ENCODE results near the gene BOD1L2. TPM values are rescaled to one million over a fixed set of nuclear protein-coding genes. Genes with fewer than 3 reads are reported as not detected.

Gene BOD1L2
- total RNA-seq, 1 experiment from 2014 or later = not detected

- H3K27me3 ChIP-seq (ENCODE audit: insufficient read depth, low read length) = peaks cover 21% of the 10 kb centered on the region; the same call in 1 of the 2 replicates
- no peak for TF ChIP-seq REST (IDR thresholded peaks at IDR 0.05; ENCODE audit: low read depth)
- TF ChIP-seq EGR1 (IDR thresholded peaks at IDR 0.05; ENCODE audit: low read depth) = no peak
- TF ChIP-seq EZH2phosphoT487 (IDR thresholded peaks at IDR 0.05; ENCODE audit: borderline replicate concordance) = no peak
- no peak for TF ChIP-seq YY1 (IDR thresholded peaks at IDR 0.05; ENCODE audit: extremely low read depth, insufficient replicate concordance, low read depth, low read length)
- TF ChIP-seq ELF1 (IDR thresholded peaks at IDR 0.05; ENCODE audit: borderline replicate concordance, low read depth) = no peak
- TF ChIP-seq ZFX (IDR thresholded peaks at IDR 0.05) = no peak
- no peak for TF ChIP-seq SP1 (IDR thresholded peaks at IDR 0.05; ENCODE audit: low read depth)
- TF ChIP-seq, protein P1, sequence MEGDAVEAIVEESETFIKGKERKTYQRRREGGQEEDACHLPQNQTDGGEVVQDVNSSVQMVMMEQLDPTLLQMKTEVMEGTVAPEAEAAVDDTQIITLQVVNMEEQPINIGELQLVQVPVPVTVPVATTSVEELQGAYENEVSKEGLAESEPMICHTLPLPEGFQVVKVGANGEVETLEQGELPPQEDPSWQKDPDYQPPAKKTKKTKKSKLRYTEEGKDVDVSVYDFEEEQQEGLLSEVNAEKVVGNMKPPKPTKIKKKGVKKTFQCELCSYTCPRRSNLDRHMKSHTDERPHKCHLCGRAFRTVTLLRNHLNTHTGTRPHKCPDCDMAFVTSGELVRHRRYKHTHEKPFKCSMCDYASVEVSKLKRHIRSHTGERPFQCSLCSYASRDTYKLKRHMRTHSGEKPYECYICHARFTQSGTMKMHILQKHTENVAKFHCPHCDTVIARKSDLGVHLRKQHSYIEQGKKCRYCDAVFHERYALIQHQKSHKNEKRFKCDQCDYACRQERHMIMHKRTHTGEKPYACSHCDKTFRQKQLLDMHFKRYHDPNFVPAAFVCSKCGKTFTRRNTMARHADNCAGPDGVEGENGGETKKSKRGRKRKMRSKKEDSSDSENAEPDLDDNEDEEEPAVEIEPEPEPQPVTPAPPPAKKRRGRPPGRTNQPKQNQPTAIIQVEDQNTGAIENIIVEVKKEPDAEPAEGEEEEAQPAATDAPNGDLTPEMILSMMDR (IDR thresholded peaks at IDR 0.05 in 2 of 3, conservative IDR thresholded peaks at IDR 0.05 in 1 of 3; ENCODE audit: borderline replicate concordance in 1 of 3, insufficient read depth in 1 of 3, low read depth in 2 of 3, low read length in 2 of 3) = no peak
- no peak for TF ChIP-seq TCF7L2 (IDR thresholded peaks at IDR 0.05; ENCODE audit: borderline replicate concordance, extremely low read depth, insufficient read depth, insufficient read length)
- no peak for TF ChIP-seq JUND (IDR thresholded peaks at IDR 0.05)
- no peak for TF ChIP-seq CEBPB (IDR thresholded peaks at IDR 0.05; ENCODE audit: low read depth)
- no peak for TF ChIP-seq SRF (IDR thresholded peaks at IDR 0.05; ENCODE audit: low read depth)
- no peak overlapping the region for H3K4me2 ChIP-seq (ENCODE audit: low read length)
- H3K4me1 ChIP-seq (ENCODE audit: control insufficient read depth in 1 of 2, insufficient read depth in 2 of 2, low read length in 2 of 2) = no peaks in the 10 kb centered on the region
- H3K27ac ChIP-seq (ENCODE audit: low read depth, low read length) = no peak overlapping the region
- H3K36me3 ChIP-seq (ENCODE audit: control insufficient read depth in 1 of 2, insufficient read depth in 2 of 2, low read length in 2 of 2) = no peaks in the 10 kb centered on the region
- intact Hi-C loops (cut with micrococcal nuclease) = no loop called here
- no peaks in the 10 kb centered on the region for H3K9me2 ChIP-seq (ENCODE audit: insufficient read depth)
- no peaks in the 10 kb centered on the region for H3K79me2 ChIP-seq (ENCODE audit: insufficient read depth, low read length)
- RAD21 ChIA-PET (ENCODE audit: low non-redundant PET in 1 of 2, low total read pairs in 2 of 2, uncharacterized antibody in 2 of 2, unreplicated experiment in 2 of 2) = no interaction called here
- POLR2A ChIA-PET = no interaction called here
- CTCF ChIA-PET = no interaction called here
- no peak overlapping the region for H3K4me3 ChIP-seq (replicated peaks in 1 of 2; ENCODE audit: low read depth in 1 of 2, low read length in 2 of 2)
- ATAC-seq = no peak
- no TSS peak for BruUV-seq (replicated peaks)
- DNase-seq (ENCODE audit: low read depth, low spot score) = no peak
- no peaks in the 10 kb centered on the region for H4K20me1 ChIP-seq (ENCODE audit: insufficient read depth)
- no peaks in the 10 kb centered on the region for H3K9me3 ChIP-seq (ENCODE audit: control insufficient read depth in 1 of 2, insufficient read depth in 1 of 2, low read depth in 1 of 2, low read length in 2 of 2)
- H2AFZ ChIP-seq (ENCODE audit: low read depth, low read length, poor library complexity, severe bottlenecking) = no peak overlapping the region
- H3K9ac ChIP-seq (ENCODE audit: low read length) = no peak overlapping the region
Observed at GRCh38 chr18:57150081-57150480, 3.2 kb downstream of the BOD1L2 start.

Data from HCT116 (cell line).